Neural crest cell (in vitro differentiated cells): Measurements from ENCODE around the gene CALR. TPM values are rescaled to one million over a fixed set of nuclear protein-coding genes. Genes with fewer than 3 reads are reported as not detected.
"Not testable (repeated sequence)": the region's sequence is repeated elsewhere in the genome, so short reads cannot be mapped to it uniquely, and the experiment has no call there.

Experiments used
- DNase-seq: peaks from one replicate; pipeline ENCODE4 v3.0.0; 2021; ENCODE audit warnings: low read depth, mixed read lengths, low spot score
- H3K27ac Mint-ChIP-seq: one replicate; pipeline ENCODE4 v1.8.0; 2021; ENCODE audit warnings: mild to moderate bottlenecking, mixed read lengths; ENCODE audit not compliant: unreplicated experiment
- H3K27me3 Mint-ChIP-seq: 2 replicates; pipeline ENCODE4 v1.8.0; 2021; ENCODE audit warnings: low read depth, mild to moderate bottlenecking, mixed read lengths
- H3K36me3 Mint-ChIP-seq: 2 replicates; pipeline ENCODE4 v1.8.0; 2021; ENCODE audit warnings: low read depth, mild to moderate bottlenecking, mixed read lengths
- H3K4me1 Mint-ChIP-seq: 2 replicates; pipeline ENCODE4 v1.8.0; 2021; ENCODE audit warnings: mixed read lengths
- H3K4me3 Mint-ChIP-seq: one replicate; pipeline ENCODE4 v1.8.0; 2021; ENCODE audit warnings: mild to moderate bottlenecking, mixed read lengths
- H3K9me3 Mint-ChIP-seq: 2 replicates; pipeline ENCODE4 v1.8.0; 2021; ENCODE audit warnings: mixed read lengths
- total RNA-seq: library from RNA; stranded (reverse); gene quantifications from 2 replicates; pipeline ENCODE4 v1.2.1, GENCODE V29; 2021
- TF ChIP-seq, protein P1 (sequence below): fragments of 200-600 bp; sonication (generic); conservative IDR thresholded peaks from 2 replicates; pipeline ENCODE4 v1.5.0; 2021; ENCODE audit warnings: antibody characterized with exemption, mild to moderate bottlenecking

Gene CALR
- total RNA-seq, 1 donor from 2014 or later: 679 TPM

DNA sequence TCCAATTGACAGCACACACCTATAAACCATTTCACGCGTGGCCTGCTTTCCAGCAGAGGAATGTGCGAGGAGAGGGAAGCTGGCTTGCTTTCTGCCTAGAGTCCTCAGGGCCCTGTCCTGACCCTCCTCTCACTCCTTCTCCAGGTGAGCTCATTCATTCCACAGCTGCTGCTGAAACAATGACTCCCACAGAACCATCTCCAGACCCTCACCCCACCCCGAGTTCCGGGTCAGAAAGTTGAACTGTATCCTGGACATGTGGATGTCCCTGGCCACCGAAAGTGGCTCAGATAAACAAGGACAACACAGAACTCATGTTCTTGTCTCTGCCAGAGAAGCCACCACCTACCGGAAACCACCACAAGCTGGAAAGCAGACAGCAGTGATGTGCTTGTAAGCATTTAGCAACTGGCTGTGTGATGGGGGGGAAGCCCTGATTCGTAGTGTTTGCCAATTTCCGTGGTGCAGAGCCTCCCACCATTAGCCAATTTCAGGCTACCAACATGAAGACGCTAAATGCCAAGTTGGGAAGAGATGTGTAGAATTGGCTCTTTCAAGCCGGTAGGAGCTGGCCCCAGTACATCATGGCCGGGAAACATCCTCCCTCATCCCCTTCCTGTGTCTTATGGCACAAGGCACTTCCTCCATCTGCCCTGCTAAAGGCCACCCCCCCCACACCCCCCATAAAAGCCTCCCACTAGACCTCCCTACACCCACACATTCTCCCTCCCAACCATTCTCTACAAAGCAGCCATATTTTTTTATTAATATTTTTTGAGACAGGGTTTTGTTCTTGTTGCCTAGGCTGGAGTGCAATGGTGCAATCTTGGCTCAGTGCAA lies 24.3 kb upstream of the CALR start:
- Mint-ChIP-seq H3K9me3 (no peaks in the 10 kb centered on the region), H3K36me3 (no peaks in the 10 kb centered on the region), H3K4me1 (peaks cover 20% of the 10 kb centered on the region), H3K27me3 (peaks cover 11% of the 10 kb centered on the region), H3K4me3 (no peak overlapping the region), H3K27ac (no peak overlapping the region)
- DNase-seq: no peak
- TF ChIP-seq, protein P1, sequence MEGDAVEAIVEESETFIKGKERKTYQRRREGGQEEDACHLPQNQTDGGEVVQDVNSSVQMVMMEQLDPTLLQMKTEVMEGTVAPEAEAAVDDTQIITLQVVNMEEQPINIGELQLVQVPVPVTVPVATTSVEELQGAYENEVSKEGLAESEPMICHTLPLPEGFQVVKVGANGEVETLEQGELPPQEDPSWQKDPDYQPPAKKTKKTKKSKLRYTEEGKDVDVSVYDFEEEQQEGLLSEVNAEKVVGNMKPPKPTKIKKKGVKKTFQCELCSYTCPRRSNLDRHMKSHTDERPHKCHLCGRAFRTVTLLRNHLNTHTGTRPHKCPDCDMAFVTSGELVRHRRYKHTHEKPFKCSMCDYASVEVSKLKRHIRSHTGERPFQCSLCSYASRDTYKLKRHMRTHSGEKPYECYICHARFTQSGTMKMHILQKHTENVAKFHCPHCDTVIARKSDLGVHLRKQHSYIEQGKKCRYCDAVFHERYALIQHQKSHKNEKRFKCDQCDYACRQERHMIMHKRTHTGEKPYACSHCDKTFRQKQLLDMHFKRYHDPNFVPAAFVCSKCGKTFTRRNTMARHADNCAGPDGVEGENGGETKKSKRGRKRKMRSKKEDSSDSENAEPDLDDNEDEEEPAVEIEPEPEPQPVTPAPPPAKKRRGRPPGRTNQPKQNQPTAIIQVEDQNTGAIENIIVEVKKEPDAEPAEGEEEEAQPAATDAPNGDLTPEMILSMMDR: no peak

- H3K4me3 Mint-ChIP-seq, H3K9me3 Mint-ChIP-seq, H3K36me3 Mint-ChIP-seq, DNase-seq, H3K27ac Mint-ChIP-seq: not testable (repeated sequence)
- Mint-ChIP-seq H3K27me3 (peaks cover 12% of the 10 kb centered on the region), H3K4me1 (peaks cover 22% of the 10 kb centered on the region)
These were observed 22.5 kb upstream of the CALR start for GRCh38 chr19:12915860-12916259.

GRCh38 chr19:12918253-12918652 lies 20.2 kb upstream of the CALR start:
- H3K4me1 Mint-ChIP-seq: peaks cover 12% of the 10 kb centered on the region
- peak overlapping the region; percentile 38 for H3K4me3 Mint-ChIP-seq
- H3K36me3 Mint-ChIP-seq: peaks cover 8% of the 10 kb centered on the region
- TF ChIP-seq, protein P1: no peak
- H3K9me3 Mint-ChIP-seq: no peaks in the 10 kb centered on the region
- peaks cover 10% of the 10 kb centered on the region for H3K27me3 Mint-ChIP-seq
- peak overlapping the region; percentile 43 for H3K27ac Mint-ChIP-seq
- DNase-seq: no peak

- no peaks in the 10 kb centered on the region for H3K9me3 Mint-ChIP-seq
- peaks cover 5% of the 10 kb centered on the region for H3K4me1 Mint-ChIP-seq
- TF ChIP-seq, protein P1: no peak
- H3K4me3 Mint-ChIP-seq: no peak overlapping the region
- no peak overlapping the region for H3K27ac Mint-ChIP-seq
- no peak for DNase-seq
- peaks cover 10% of the 10 kb centered on the region for H3K27me3 Mint-ChIP-seq
- H3K36me3 Mint-ChIP-seq: peaks cover 8% of the 10 kb centered on the region
These were observed 17.4 kb upstream of the CALR start for GRCh38 chr19:12921047-12921446.

DNA sequence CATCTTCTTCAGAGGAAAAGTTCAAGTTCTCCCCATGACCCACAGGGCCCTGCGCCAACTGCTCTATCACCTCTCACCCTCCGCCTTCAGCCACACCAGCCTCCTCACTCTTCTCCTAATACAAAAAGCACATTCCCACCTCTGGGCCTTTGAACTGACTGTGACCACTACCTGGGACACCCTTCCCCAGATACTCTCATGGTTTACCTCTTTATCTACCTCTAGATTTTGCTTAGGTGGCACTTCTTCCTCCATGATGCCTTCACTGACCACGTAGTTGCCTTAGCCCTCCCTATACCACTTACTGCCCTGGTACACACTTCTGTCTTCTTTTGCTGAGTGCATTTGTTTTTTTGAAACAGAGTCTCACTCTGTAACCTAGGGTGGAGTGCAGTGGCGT lies 15.4 kb upstream of the CALR start:
- peaks cover 4% of the 10 kb centered on the region for H3K27me3 Mint-ChIP-seq
- no peak overlapping the region for H3K27ac Mint-ChIP-seq
- TF ChIP-seq, protein P1: no peak
- H3K4me1 Mint-ChIP-seq: peaks cover 5% of the 10 kb centered on the region
- H3K36me3 Mint-ChIP-seq: peaks cover 12% of the 10 kb centered on the region
- no peaks in the 10 kb centered on the region for H3K9me3 Mint-ChIP-seq
- no peak for DNase-seq
- no peak overlapping the region for H3K4me3 Mint-ChIP-seq

GRCh38 chr19:12924621-12925310 lies 13.6 kb upstream of the CALR start:
- DNase-seq: no peak
- H3K4me3 Mint-ChIP-seq: no peak overlapping the region
- peaks cover 22% of the 10 kb centered on the region for H3K36me3 Mint-ChIP-seq
- peaks cover 5% of the 10 kb centered on the region for H3K4me1 Mint-ChIP-seq
- no peaks in the 10 kb centered on the region for H3K27me3 Mint-ChIP-seq
- H3K27ac Mint-ChIP-seq: no peak overlapping the region
- TF ChIP-seq, protein P1: no peak
- H3K9me3 Mint-ChIP-seq: no peaks in the 10 kb centered on the region
